HepG2 (cell line): ENCODE results near the gene MIA2. TPM values are rescaled to one million over a fixed set of nuclear protein-coding genes. Genes with fewer than 3 reads are reported as not detected.

Experiments
- ATAC-seq: fragments of 200-7000 bp; cut with Tn5 transposase; 3 replicates; pipeline ENCODE4 v1.9.1; 2020; ENCODE audit warnings: mild to moderate bottlenecking, moderate library complexity
- BruUV-seq: library from RNA; stranded (reverse); fragments of 400-500 nt; replicated peaks from 2 replicates; lab custom pipeline; 2021; lab: Mats Ljungman, UMichigan
- CTCF ChIA-PET: fragments of 300-600 bp; formaldehyde crosslinking; extraction: SDS; loops from one replicate; lab custom pipeline; 2021; ENCODE audit warnings: low total read pairs, inconsistent platforms, low intra/inter-chr PET ratio; lab: Yijun Ruan, JAX
- POLR2A ChIA-PET: fragments of 350-600 bp; sonication (Branson Sonifier 250); formaldehyde crosslinking; loops from one replicate; lab custom pipeline; 2020; ENCODE audit warnings: antibody characterized with exemption, inconsistent platforms; lab: Yijun Ruan, JAX
- DNase-seq: peaks from one replicate; pipeline ENCODE4 v3.0.0-alpha.2; 2015; ENCODE audit warnings: low spot score
- FAIRE-seq: peaks from 3 replicates; lab custom pipeline; 2011; peaks lifted over from hg19 to GRCh38; lab: Jason Lieb, UNC
- H2AFZ ChIP-seq: one replicate; pipeline ENCODE4 v1.6.1; 2011; ENCODE audit warnings: low read length, inconsistent platforms
- H3K27ac ChIP-seq: fragments of 300-600 bp; 3 replicates; pipeline ENCODE4 v1.8.0; 2011; ENCODE audit warnings: mixed run types, mild to moderate bottlenecking, mixed read lengths, low read length, inconsistent platforms; ENCODE audit not compliant: insufficient read depth; ENCODE audit errors: extremely low read length
- H3K27me3 ChIP-seq, 2 experiments: fragments of 200-600 bp in 1 of 2; 2 replicates in 1 of 2; 3 replicates in 1 of 2; pipeline versions ENCODE4 v1.6.0 to v1.8.0; 2011; ENCODE audit warnings: low read length in 2 of 2, mild to moderate bottlenecking in 2 of 2, moderate library complexity in 2 of 2, inconsistent platforms in 1 of 2; ENCODE audit not compliant: insufficient read depth in 2 of 2, control insufficient read depth in 1 of 2
- H3K36me3 ChIP-seq, 2 experiments: fragments of 200-600 bp in 1 of 2; replicated peaks in 1 of 2; 2 replicates in 1 of 2; 3 replicates in 1 of 2; pipeline versions ENCODE4 v1.5.1 to v1.8.0; 2011; ENCODE audit warnings: low read length in 2 of 2, inconsistent platforms in 1 of 2; ENCODE audit not compliant: insufficient read depth in 2 of 2, control insufficient read depth in 1 of 2
- H3K4me1 ChIP-seq: 2 replicates; pipeline ENCODE4 v1.5.1; 2012; ENCODE audit warnings: low read length, inconsistent platforms; ENCODE audit not compliant: insufficient read depth
- H3K4me2 ChIP-seq: 2 replicates; pipeline ENCODE4 v1.6.0; 2011; ENCODE audit warnings: low read depth, low read length, inconsistent platforms
- H3K4me3 ChIP-seq, 3 experiments: fragments of 200-600 bp in 1 of 3; sonication (generic), shearing (Covaris generic) in 1 of 3; replicated peaks in 1 of 3; 2 replicates each; pipeline ENCODE4 v1.5.1; 2011 to 2016; ENCODE audit warnings: low read length in 3 of 3, inconsistent platforms in 2 of 3, low read depth in 2 of 3, mild to moderate bottlenecking in 2 of 3, control low read depth in 1 of 3, mixed read lengths in 1 of 3; ENCODE audit not compliant: insufficient read depth in 1 of 3
- H3K79me2 ChIP-seq: one replicate; pipeline ENCODE4 v1.6.1; 2011; ENCODE audit warnings: low read length, inconsistent platforms; ENCODE audit not compliant: insufficient read depth
- H3K9ac ChIP-seq: 2 replicates; pipeline ENCODE4 v1.6.0; 2011; ENCODE audit warnings: mild to moderate bottlenecking, low read depth, low read length, inconsistent platforms; ENCODE audit not compliant: insufficient read depth
- H3K9me3 ChIP-seq: 2 replicates; pipeline ENCODE4 v1.5.1; 2012; ENCODE audit warnings: mild to moderate bottlenecking, low read length
- H4K20me1 ChIP-seq: 2 replicates; pipeline ENCODE4 v1.6.0; 2011; ENCODE audit warnings: inconsistent platforms, mild to moderate bottlenecking, low read length, moderate library complexity; ENCODE audit not compliant: insufficient read depth
- FOXA1 ChIP-seq, 2 experiments: fragments of 450-650 bp in 1 of 2; sonication (generic) in 1 of 2; formaldehyde crosslinking in 1 of 2; IDR thresholded peaks; 2 replicates each; pipeline versions ENCODE4 v1.4.0 to v1.6.1; 2016 to 2020; ENCODE audit warnings: missing genetic modification reagents in 1 of 2
- HNRNPK ChIP-seq: fragments of 200-400 bp; formaldehyde crosslinking; IDR thresholded peaks from 2 replicates; pipeline ENCODE4 v1.6.1; 2018; ENCODE audit warnings: low read length, low read depth, moderate library complexity, mild to moderate bottlenecking; ENCODE audit not compliant: poor library complexity, severe bottlenecking
- KLF9 ChIP-seq: IDR thresholded peaks from 2 replicates; pipeline ENCODE4 v1.6.1; 2016; ENCODE audit warnings: low read depth
- PAX8 ChIP-seq: sonication (generic); formaldehyde crosslinking; IDR thresholded peaks from 2 replicates; pipeline ENCODE4 v1.8.0; 2022; ENCODE audit warnings: mild to moderate bottlenecking, missing genetic modification reagents, borderline replicate concordance
- ZNF577 ChIP-seq: sonication (generic); formaldehyde crosslinking; IDR thresholded peaks from 2 replicates; pipeline ENCODE4 v1.4.0; 2020; ENCODE audit warnings: mild to moderate bottlenecking, low read depth, missing genetic modification reagents, borderline replicate concordance
- WGBS: methylation state at CpG from one replicate; pipeline ENCODE4 v1.1.6; 2017; ENCODE audit warnings: low lambda C conversion rate; 5-methylcytosine and 5-hydroxymethylcytosine counted together
- in situ Hi-C: cut with HindIII; loops from 2 replicates; pipeline ENCODE4 v1.10.0; 2017; ENCODE audit warnings: low pct_unique_long_range_greater_than_20kb; ENCODE audit not compliant: extremely low pct_ligation_motif_present
- intact Hi-C: fragments of 100-400 bp; cut with micrococcal nuclease; formaldehyde crosslinking; loops from one replicate; pipeline ENCODE4 v1.10.0; 2022; ENCODE audit not compliant: unreplicated experiment
- polyA plus RNA-seq, 8 experiments: library from polyadenylated mRNA; depleted of rRNA in 3 of 8; stranded (reverse) in 7 of 8; unstranded in 1 of 8; fragments of >200 nt; fragmentation: Illumina TruSeq in 4 of 8; extraction: Trizol in 4 of 8; gene quantifications; 2 replicates each; pipeline versions ENCODE4 v1.2.1 to v1.2.3, GENCODE V29; 2011 to 2016; ENCODE audit warnings: low read depth in 4 of 8, missing spikeins in 1 of 8, mixed read lengths in 1 of 8; ENCODE audit not compliant: insufficient read depth in 1 of 8
- total RNA-seq, 5 experiments: library from RNA; depleted of rRNA; stranded (reverse); fragments of >200 nt; fragmentation: Illumina TruSeq; extraction: Trizol; gene quantifications; 2 replicates each; pipeline ENCODE4 v1.2.3, GENCODE V29; 2016; ENCODE audit warnings: low read depth in 1 of 5
- TF ChIP-seq, protein P1 (sequence below): sonication (generic); formaldehyde crosslinking; IDR thresholded peaks from 2 replicates; pipeline ENCODE4 v1.5.0; 2020; ENCODE audit warnings: mild to moderate bottlenecking, missing genetic modification reagents

MIA2 gene
- total and polyA plus RNA-seq, 2 of the 13 experiments (the other 11 are each of a cell fraction or from before 2014, with no cell fraction given) = 134 to 158 TPM

GRCh38 chr14:39275395-39275794 lies 41.7 kb downstream of the MIA2 start (continued):
- no peak for TF ChIP-seq FOXA1 (IDR thresholded peaks at IDR 0.05)
- TF ChIP-seq FOXA1 (CRISPR knock-in tag; IDR thresholded peaks at IDR 0.05) = no peak
- TF ChIP-seq ZNF577 (CRISPR knock-in tag) = no peak
- TF ChIP-seq PAX8 (CRISPR knock-in tag) = no peak

DNA sequence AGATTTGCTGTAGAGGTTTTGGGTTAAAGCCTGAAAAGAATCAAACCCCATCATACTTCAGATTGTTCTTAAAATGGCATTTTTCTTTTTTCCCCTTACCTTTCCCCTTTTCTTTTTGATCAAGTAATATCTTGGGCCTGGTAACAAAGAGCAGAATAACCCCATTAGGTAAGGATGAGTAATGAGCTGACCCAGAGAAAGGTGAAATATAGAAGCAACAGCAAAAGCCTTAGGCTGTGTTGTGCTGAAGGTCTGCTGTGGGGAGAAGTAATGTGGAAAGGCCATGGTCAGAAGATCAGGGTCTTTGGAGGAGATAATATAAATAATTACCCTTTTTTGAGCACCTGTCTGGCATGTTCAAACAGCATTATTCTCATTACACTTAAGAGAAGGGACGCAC lies 42.3 kb downstream of the MIA2 start:
- peaks cover 13% of the 10 kb centered on the region for H4K20me1 ChIP-seq
- in situ Hi-C loops = no loop called here
- no peak for DNase-seq
- intact Hi-C loops = no loop called here
- WGBS = 96% methylated on average over 1 of the region's 1 CpG
- peak; percentile 35 for ATAC-seq
- CTCF ChIA-PET = no interaction called here
- H3K27ac ChIP-seq = peak overlapping the region; percentile 3
- BruUV-seq = TSS peak; percentile 22
- POLR2A ChIA-PET = interaction anchor here (1.5 to 3.6 kb wide), 3 partner anchors 9 to 173 kb away, joined by 3 to 26 read pairs (median 5); partner anchors contain the start of genes PNN and SEC23A
- no peak overlapping the region for H3K4me3 ChIP-seq
- H3K4me1 ChIP-seq = peaks cover 34% of the 10 kb centered on the region
- H3K27me3 ChIP-seq = no peaks in the 10 kb centered on the region
- H3K36me3 ChIP-seq = peaks cover 9 to 33% of the 10 kb centered on the region in 2 experiments
- H2AFZ ChIP-seq = no peak overlapping the region
- H3K79me2 ChIP-seq = peaks cover 83% of the 10 kb centered on the region
- no peak for FAIRE-seq
- H3K9ac ChIP-seq = no peak overlapping the region
- peaks cover 8% of the 10 kb centered on the region for H3K9me3 ChIP-seq
- no peak overlapping the region for H3K4me2 ChIP-seq
- TF ChIP-seq KLF9 (CRISPR knock-in tag) (0 out of 2 replicates have a peak, but pooled peaks have one; percentile 0), HNRNPK (peak; percentile 20)
- TF ChIP-seq, protein P1, sequence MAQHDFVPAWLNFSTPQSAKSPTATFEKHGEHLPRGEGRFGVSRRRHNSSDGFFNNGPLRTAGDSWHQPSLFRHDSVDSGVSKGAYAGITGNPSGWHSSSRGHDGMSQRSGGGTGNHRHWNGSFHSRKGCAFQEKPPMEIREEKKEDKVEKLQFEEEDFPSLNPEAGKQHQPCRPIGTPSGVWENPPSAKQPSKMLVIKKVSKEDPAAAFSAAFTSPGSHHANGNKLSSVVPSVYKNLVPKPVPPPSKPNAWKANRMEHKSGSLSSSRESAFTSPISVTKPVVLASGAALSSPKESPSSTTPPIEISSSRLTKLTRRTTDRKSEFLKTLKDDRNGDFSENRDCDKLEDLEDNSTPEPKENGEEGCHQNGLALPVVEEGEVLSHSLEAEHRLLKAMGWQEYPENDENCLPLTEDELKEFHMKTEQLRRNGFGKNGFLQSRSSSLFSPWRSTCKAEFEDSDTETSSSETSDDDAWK (CRISPR knock-in tag) = no peak
